ENCODE data around the gene CRYBG1.

The CRYBG1 gene

DNA sequence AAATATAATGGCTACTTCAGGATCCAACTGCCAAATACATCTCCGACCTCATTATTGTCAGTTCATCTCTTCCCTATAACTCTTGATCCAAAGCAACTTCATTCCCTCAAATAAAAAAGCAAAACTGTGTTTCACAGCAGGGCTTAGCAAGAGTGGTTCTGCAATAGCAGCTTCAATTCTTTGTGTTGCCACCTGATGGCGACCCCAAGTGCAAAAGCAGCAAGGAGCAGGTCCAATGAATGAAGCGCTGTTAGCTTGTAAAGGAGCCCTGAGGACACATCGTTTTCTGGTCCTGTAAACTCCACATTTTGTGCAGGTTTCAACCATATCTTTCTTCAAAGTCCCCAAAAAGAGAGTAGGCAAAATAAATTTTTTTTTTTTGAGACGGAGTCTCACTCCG lies 249.2 kb downstream of the CRYBG1 start:
- DNase-seq, result peak; percentile 26

DNA sequence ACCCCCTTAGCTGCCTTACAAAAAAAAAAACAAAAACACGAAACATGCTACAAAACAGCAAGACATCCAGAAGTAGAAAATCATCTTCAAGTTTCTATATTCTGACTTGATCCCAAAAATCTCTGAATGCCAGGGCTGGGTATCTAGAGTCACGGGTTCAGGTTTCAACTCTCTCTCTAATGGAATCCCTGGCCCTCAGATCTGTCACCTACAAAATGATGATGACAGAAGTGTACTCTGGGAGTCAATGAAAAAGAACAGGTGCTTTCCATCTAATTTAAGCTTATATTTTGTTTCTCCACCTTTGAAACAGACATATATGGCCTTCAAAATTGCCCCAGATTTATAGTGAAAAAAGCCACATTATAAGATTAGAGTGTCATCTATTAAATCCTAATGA lies 250.5 kb downstream of the CRYBG1 start:
- DNase-seq, result no peak

DNA sequence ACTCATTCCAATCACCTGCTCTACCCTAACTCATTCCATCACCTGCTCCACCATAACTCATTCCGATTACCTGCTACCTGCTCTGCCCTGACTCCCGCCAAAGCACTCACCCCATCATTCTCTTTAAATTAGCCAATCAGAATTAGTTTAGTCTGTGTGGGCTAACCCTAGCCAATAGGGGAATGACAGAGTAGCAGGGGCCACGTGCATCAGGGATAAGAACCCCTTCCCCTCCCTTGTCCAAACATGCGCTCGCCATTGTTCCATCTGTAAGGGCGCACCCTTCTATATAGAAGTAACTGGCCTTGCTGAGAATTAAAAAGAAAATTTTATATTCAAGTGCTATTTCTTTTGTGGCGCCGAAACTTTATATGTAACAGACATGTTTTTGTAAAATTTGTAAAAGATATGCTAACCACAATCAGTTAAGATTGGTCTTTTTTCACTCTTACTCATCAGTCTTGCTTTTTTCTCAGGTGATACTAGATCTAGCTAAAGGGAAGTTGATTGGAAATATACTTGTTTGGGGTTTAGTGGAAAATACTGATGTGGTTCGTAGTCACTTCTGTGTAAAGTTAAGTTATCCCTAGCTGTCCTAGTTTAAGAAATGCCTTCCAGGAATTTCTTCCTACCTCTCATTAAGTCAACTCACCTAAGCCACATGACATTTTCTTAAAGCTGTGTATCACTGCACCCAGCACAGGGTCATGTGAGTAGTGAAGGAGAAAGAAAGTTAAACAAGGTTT lies 252.3 kb downstream of the CRYBG1 start:
- no peak for DNase-seq

DNA sequence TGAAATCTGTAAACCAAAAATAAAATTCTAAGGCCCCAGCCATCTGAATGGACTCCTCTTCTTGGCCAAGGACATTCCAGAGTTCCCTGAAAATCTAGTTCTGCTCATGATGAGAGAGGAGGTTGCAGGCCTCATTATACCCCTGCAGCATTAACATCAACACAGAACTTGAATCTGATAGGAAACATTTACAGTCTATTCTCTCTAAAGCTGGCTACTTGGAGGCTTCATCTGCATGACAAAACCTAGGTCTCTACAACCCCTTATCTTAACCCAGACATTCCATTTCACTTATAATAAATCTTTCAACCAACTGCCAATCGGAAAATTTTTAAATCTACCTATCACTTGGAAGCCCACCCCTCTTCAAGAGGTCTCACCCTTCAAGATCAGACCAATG lies 253.1 kb downstream of the CRYBG1 start:
- no peak for DNase-seq

DNA sequence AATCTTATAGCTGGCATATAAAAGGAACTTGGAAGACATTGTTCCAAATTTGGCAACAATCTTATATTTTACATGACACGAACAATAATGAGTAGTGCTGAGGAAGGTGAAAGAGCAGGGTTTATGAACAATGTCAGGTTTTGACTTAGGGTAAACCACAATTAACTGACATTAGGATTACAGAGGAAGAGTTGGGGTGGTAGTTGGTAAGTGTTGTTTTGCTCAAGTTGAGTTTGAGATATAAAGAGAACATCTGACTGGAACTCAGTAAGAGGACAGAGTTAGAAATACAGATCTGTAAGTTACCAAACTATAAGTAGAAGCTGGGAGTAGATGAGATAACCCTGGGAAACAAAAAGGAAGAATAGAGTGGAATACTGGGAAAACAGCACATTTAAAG lies 253.6 kb downstream of the CRYBG1 start:
- DNase-seq, result no peak

DNA sequence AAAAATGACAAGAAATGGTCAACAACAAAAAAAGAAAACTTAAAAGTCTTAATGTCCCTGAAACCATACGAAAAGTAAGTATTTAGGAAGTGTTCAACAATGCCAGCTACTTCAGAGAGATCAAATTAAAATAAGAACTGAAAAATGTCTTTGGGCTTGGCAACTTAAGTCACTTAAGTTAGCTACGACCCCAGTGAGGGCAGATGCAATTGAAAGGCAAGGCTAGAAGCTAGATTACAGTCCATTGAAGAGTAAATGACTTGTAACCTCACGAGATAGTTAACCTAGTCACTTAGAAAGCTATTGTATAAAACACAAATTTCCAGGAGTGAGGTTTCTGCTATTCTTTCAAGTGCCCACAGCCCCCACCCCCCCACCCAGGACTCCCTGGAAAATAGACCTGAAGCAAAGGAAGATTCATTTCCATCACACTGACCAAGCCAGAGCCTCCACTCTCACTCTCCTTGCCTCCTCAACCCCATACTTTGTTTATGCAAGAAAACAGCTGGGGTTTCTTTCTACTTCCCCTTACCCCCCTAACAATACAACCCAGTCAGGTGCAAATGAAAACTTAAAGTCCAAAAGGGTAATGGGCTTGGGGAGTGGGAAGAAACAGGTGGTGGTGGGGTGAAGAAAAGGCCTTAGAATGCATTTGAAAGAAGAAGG lies 254.2 kb downstream of the CRYBG1 start:
- DNase-seq, result no peak

DNA sequence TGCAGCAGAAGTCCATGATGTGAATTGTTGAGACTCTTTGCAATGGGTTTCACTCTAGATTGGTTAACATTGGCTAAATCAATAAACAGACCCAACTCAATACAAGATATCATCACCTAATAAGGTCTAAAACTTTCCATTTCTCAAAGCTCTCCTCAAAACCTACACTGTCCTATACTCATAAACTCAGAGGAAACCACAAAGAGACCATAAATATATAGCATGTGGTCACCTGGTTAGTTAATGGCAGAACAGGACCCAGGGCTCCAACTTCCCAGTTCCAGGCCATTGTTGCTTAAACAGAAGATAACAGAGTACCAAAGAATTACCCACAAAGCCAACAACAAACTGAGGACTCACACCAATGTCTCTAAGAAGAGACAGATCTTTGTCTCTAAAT lies 256.8 kb downstream of the CRYBG1 start:
- DNase-seq, result no peak

DNA sequence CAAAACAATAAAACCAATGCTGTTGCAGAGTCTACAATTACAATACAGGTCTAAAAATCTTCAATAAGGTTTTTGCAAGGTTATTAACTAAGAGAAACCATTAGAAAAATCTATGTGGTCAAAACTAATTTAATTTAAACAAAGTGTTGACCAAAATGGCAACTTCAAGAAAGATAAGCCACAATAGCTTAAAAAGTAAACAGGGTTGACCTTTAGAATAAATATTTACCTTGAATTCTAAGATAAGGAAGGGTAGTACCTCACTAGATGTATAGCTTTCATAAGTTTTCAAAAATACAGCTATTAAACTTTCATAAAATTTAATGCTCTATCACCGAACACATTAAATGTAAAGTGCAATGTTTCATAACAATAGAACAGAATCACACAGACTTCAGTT lies 257.3 kb downstream of the CRYBG1 start:
- DNase-seq, result no peak

DNA sequence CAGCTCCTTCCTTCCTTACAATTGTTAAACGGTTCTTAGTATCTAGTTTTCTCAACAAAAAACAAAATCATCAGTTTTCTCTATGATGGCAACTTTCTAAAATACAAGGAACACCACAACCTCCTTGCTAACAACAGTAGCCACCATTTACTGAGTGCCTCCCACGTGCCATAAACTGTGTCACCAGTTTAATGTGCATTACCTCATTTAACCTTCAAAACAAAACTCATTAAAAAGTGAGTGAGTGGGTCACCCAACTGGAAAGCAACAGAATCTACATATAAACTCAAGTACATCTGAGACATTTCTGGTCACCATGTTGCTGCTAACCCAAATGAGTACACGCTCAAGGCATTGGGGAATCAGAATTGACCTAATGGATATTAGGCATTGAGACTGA lies 257.8 kb downstream of the CRYBG1 start:
- DNase-seq, result no peak

DNA sequence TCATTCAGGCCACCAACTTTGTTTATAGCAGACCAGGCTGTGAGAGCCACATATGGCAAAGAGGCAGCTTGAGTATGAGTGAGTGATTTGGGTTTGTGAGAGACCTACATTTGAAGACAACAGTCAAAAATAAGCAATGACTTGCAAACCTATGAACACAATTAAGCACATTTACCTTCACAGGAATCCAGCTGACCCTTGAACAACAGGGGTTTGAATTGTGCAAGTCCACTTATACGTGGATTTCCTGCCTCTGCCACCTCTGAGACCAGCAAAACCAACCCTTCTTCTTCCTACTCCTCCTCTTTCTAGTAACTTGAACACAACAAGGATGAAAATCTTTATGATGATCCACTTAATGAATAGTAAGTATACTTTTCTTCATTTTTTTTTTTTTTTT lies 258.7 kb downstream of the CRYBG1 start:
- no peak for DNase-seq

DNA sequence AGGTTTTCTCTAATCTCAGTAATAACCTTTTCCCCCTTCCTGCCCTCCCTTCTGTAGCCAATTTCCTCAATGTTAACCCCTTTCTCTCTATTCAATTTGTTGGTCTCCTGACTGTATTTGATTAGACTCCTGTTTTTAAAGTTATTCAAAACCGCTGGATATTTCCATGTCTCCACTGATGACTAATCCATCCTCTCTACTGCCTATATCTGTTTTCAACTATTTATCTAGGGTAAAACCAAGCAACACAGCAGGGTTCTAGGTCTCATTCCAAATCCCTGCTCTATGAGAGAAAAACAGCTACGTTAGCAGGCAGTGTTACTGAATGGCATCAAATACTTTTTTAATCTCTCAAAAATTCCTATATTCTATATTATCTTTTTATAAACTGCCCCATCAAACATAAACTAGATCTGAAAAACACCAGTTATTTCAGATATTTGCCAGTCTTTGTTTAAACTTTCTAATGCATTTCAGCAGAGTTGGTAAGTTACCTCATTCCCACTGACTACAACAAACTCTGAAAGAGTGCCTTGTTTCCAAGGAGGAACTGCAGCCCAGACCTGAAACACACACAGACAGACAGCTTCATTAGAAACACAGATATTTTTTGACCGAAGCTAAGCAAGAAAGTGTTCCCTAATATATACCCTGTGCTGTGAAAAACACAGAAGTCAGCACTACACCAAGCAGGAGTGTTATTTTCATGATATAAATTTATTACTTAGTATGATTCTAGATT lies 260.6 kb downstream of the CRYBG1 start:
- no peak for DNase-seq

All from kidney glomerular epithelial cell (primary cell).